HEK293 (cell line): ENCODE measurements around the gene TEAD1.

Experiments used
- BCL11A ChIP-seq: fragments of 450-650 bp; formaldehyde crosslinking; IDR thresholded peaks from 2 replicates; pipeline ENCODE4 v1.5.1; 2016; ENCODE audit warnings: low read depth, missing biosample characterization, missing genetic modification characterization
- GLI4 ChIP-seq: fragments of 450-650 bp; formaldehyde crosslinking; IDR thresholded peaks from 2 replicates; pipeline ENCODE4 v1.5.1; 2016; ENCODE audit warnings: missing biosample characterization, missing genetic modification characterization
- KLF8 ChIP-seq: fragments of 450-650 bp; formaldehyde crosslinking; IDR thresholded peaks from 2 replicates; pipeline ENCODE4 v1.5.1; 2016; ENCODE audit warnings: missing biosample characterization, missing genetic modification characterization
- MEIS1 ChIP-seq: sonication (generic); formaldehyde crosslinking; IDR thresholded peaks from 2 replicates; pipeline ENCODE4 v1.8.1; 2022; ENCODE audit warnings: missing genetic modification reagents, mild to moderate bottlenecking, borderline replicate concordance
- YY1 ChIP-seq: fragments of 450-650 bp; formaldehyde crosslinking; IDR thresholded peaks from 2 replicates; pipeline ENCODE4 v1.5.1; 2018; ENCODE audit warnings: missing biosample characterization, missing genetic modification characterization
- ZNF148 ChIP-seq: fragments of 450-650 bp; formaldehyde crosslinking; IDR thresholded peaks from 2 replicates; pipeline ENCODE4 v1.5.0; 2017; ENCODE audit warnings: missing biosample characterization, missing genetic modification characterization, borderline replicate concordance
- ZNF274 ChIP-seq, 2 experiments: fragments of 200-500 bp in 1 of 2; fragments of 450-650 bp in 1 of 2; sonication (Bioruptor generic) in 1 of 2; formaldehyde crosslinking in 1 of 2; IDR thresholded peaks; 2 replicates each; pipeline versions ENCODE4 v1.5.1 to v1.6.1; 2014 to 2016; ENCODE audit warnings: borderline replicate concordance in 1 of 2, inconsistent platforms in 1 of 2, low read length in 1 of 2, missing biosample characterization in 1 of 2, missing genetic modification characterization in 1 of 2
- ZNF292 ChIP-seq: fragments of 450-650 bp; formaldehyde crosslinking; IDR thresholded peaks from 2 replicates; pipeline ENCODE4 v1.5.1; 2016; ENCODE audit warnings: low read depth, missing biosample characterization, missing genetic modification characterization, borderline replicate concordance
- ZNF510 ChIP-seq: fragments of 450-650 bp; formaldehyde crosslinking; IDR thresholded peaks from 2 replicates; pipeline ENCODE4 v1.5.1; 2018; ENCODE audit warnings: mild to moderate bottlenecking, missing genetic modification characterization, missing biosample characterization; ENCODE audit not compliant: insufficient replicate concordance
- ZNF529 ChIP-seq: fragments of 450-650 bp; formaldehyde crosslinking; IDR thresholded peaks from 2 replicates; pipeline ENCODE4 v1.5.1; 2017; ENCODE audit warnings: missing genetic modification characterization, missing biosample characterization; ENCODE audit not compliant: insufficient replicate concordance
- ZNF624 ChIP-seq: fragments of 450-650 bp; formaldehyde crosslinking; IDR thresholded peaks from 2 replicates; pipeline ENCODE4 v1.5.1; 2017; ENCODE audit warnings: missing biosample characterization, missing genetic modification characterization
- ZNF660 ChIP-seq: fragments of 450-650 bp; IDR thresholded peaks from 2 replicates; pipeline ENCODE4 v1.5.1; 2018; ENCODE audit warnings: missing biosample characterization, mild to moderate bottlenecking, missing genetic modification characterization
- ZNF704 ChIP-seq: fragments of 450-650 bp; formaldehyde crosslinking; IDR thresholded peaks from 2 replicates; pipeline ENCODE4 v1.5.1; 2016; ENCODE audit warnings: missing biosample characterization, missing genetic modification characterization
- TF ChIP-seq, protein P1 (sequence below): fragments of 450-650 bp; formaldehyde crosslinking; IDR thresholded peaks from 2 replicates; pipeline ENCODE4 v1.5.1; 2016; ENCODE audit warnings: missing biosample characterization, missing genetic modification characterization

- TF ChIP-seq, protein P1, sequence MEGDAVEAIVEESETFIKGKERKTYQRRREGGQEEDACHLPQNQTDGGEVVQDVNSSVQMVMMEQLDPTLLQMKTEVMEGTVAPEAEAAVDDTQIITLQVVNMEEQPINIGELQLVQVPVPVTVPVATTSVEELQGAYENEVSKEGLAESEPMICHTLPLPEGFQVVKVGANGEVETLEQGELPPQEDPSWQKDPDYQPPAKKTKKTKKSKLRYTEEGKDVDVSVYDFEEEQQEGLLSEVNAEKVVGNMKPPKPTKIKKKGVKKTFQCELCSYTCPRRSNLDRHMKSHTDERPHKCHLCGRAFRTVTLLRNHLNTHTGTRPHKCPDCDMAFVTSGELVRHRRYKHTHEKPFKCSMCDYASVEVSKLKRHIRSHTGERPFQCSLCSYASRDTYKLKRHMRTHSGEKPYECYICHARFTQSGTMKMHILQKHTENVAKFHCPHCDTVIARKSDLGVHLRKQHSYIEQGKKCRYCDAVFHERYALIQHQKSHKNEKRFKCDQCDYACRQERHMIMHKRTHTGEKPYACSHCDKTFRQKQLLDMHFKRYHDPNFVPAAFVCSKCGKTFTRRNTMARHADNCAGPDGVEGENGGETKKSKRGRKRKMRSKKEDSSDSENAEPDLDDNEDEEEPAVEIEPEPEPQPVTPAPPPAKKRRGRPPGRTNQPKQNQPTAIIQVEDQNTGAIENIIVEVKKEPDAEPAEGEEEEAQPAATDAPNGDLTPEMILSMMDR (tag by site-specific recombination): no peak
- TF ChIP-seq ZNF148 (tag by site-specific recombination): no peak
- TF ChIP-seq BCL11A (tag by site-specific recombination): no peak
- TF ChIP-seq ZNF704 (tag by site-specific recombination): no peak
- no peak for TF ChIP-seq GLI4 (tag by site-specific recombination)
- TF ChIP-seq ZNF660 (tag by site-specific recombination): no peak
- TF ChIP-seq ZNF274 (IDR thresholded peaks at IDR 0.05; ENCODE audit: low read length): no peak
- no peak for TF ChIP-seq ZNF274 (tag by site-specific recombination; IDR thresholded peaks at IDR 0.05; ENCODE audit: borderline replicate concordance)
- TF ChIP-seq MEIS1 (CRISPR knock-in tag): no peak
- TF ChIP-seq YY1 (tag by site-specific recombination): no peak
- no peak for TF ChIP-seq ZNF510
- no peak for TF ChIP-seq ZNF624 (tag by site-specific recombination)
- TF ChIP-seq ZNF292 (tag by site-specific recombination): no peak
- no peak for TF ChIP-seq ZNF529 (tag by site-specific recombination)
- no peak for TF ChIP-seq KLF8
Observed at GRCh38 chr11:12669930-12670329, 4.3 kb upstream of the TEAD1 start.
